Activated T-cell treated with anti-CD3 and anti-CD28 coated beads for 4 hours (primary cell): ENCODE data around the gene KIR2DL4.
"Not testable (repeated sequence)": the region's sequence is repeated elsewhere in the genome, so short reads cannot be mapped to it uniquely, and the experiment has no call there.

Experiments
- DNase-seq: peaks from one replicate; pipeline ENCODE4 v3.0.0-alpha.2; 2020

KIR2DL4 gene

GRCh38 chr19:54805665-54806515 lies 2.5 kb downstream of the KIR2DL4 start:
- no peak for DNase-seq

GRCh38 chr19:54806516-54806838 lies 3.1 kb downstream of the KIR2DL4 start:
- DNase-seq, result no peak

GRCh38 chr19:54814571-54814970 lies 11.2 kb downstream of the KIR2DL4 start:
- not testable (repeated sequence) for DNase-seq

GRCh38 chr19:54816251-54816650 lies 12.8 kb downstream of the KIR2DL4 start, which contains the start of gene KIR3DL1:
TSS of gene KIR3DL1 (plus strand) at chr19:54816468.
- DNase-seq, result not testable (repeated sequence)

GRCh38 chr19:54817670-54818536 lies 14.5 kb downstream of the KIR2DL4 start:
- no peak for DNase-seq

GRCh38 chr19:54824416-54824815 lies 21.0 kb downstream of the KIR2DL4 start:
- not testable (repeated sequence) for DNase-seq

- DNase-seq, result not testable (repeated sequence)
These were observed 21.9 kb downstream of the KIR2DL4 start for GRCh38 chr19:54825326-54825725.

- not testable (repeated sequence) for DNase-seq
These were observed 24.7 kb downstream of the KIR2DL4 start for GRCh38 chr19:54828064-54828463.

GRCh38 chr19:54832496-54832895 lies 29.1 kb downstream of the KIR2DL4 start, which contains the start of gene KIR2DS4:
TSS of gene KIR2DS4 (plus strand) at chr19:54832676.
- DNase-seq, result not testable (repeated sequence)

GRCh38 chr19:54835126-54835525 lies 31.7 kb downstream of the KIR2DL4 start:
- not testable (repeated sequence) for DNase-seq

- DNase-seq, result not testable (repeated sequence)
These were observed 34.1 kb downstream of the KIR2DL4 start for GRCh38 chr19:54837522-54837921.

- DNase-seq, result not testable (repeated sequence)
These were observed 39.8 kb downstream of the KIR2DL4 start for GRCh38 chr19:54843171-54843570.

- DNase-seq, result not testable (repeated sequence)
These were observed 46.7 kb downstream of the KIR2DL4 start, which contains the start of gene KIR3DL2 for GRCh38 chr19:54850061-54850640. TSS of gene KIR3DL2 (plus strand) at chr19:54850443. CDS start at chr19:54850476, 33 bp downstream.

- DNase-seq, result no peak
These were observed 47.5 kb downstream of the KIR2DL4 start for GRCh38 chr19:54850930-54851329.

GRCh38 chr19:54851353-54851752 lies 47.9 kb downstream of the KIR2DL4 start:
- DNase-seq, result no peak

GRCh38 chr19:54855241-54855640 lies 51.8 kb downstream of the KIR2DL4 start:
- DNase-seq, result not testable (repeated sequence)

GRCh38 chr19:54858476-54858875 lies 55.1 kb downstream of the KIR2DL4 start:
- not testable (repeated sequence) for DNase-seq

- DNase-seq, result not testable (repeated sequence)
These were observed 56.0 kb downstream of the KIR2DL4 start for GRCh38 chr19:54859421-54859820.

GRCh38 chr19:54863459-54863858 lies 60.0 kb downstream of the KIR2DL4 start:
- not testable (repeated sequence) for DNase-seq
